Peyer's patch (tissue), 4 donors: ENCODE measurements around the gene RYR1. TPM values are rescaled to one million over a fixed set of nuclear protein-coding genes. Genes with fewer than 3 reads are reported as not detected.

Experiments
- DNase-seq, 3 donors: peaks; one replicate each; pipeline ENCODE4 v3.0.0-alpha.2; 2017 to 2019
- H3K27ac ChIP-seq, 4 donors: fragments of 200-600 bp; sonication (generic); one replicate each; pipeline ENCODE4 v1.5.1; 2016 to 2019
- H3K27me3 ChIP-seq, 2 donors: fragments of 200-600 bp; sonication (generic); one replicate each; pipeline ENCODE4 v1.5.1; 2019
- H3K36me3 ChIP-seq, 3 donors: fragments of 200-600 bp; sonication (generic); one replicate each; pipeline ENCODE4 v1.5.1; 2016 to 2019
- H3K4me1 ChIP-seq, 4 donors: fragments of 200-600 bp; sonication (generic); one replicate each; pipeline ENCODE4 v1.5.1; 2016 to 2019
- H3K4me3 ChIP-seq, 4 donors: fragments of 200-600 bp; sonication (generic); 1 replicate in 3 of 4; 2 replicates in 1 of 4; pipeline ENCODE4 v1.5.1; 2016 to 2019; ENCODE audit warnings: mild to moderate bottlenecking in 1 of 4
- H3K9me3 ChIP-seq, 4 donors: fragments of 200-600 bp; sonication (generic); one replicate each; pipeline ENCODE4 v1.5.1; 2016 to 2019; ENCODE audit warnings: mild to moderate bottlenecking in 1 of 4
- CTCF ChIP-seq, 6 experiments: fragments of 450-650 bp in 4 of 6; fragments of 200-600 bp in 2 of 6; sonication (generic) in 1 of 6; IDR thresholded peaks; one replicate each; pipeline ENCODE4 v1.5.1; 2017 to 2019; ENCODE audit warnings: antibody characterized with exemption in 6 of 6, mild to moderate bottlenecking in 3 of 6, moderate library complexity in 1 of 6
- POLR2A ChIP-seq, 2 donors: fragments of 450-650 bp; IDR thresholded peaks; one replicate each; pipeline ENCODE4 v1.5.1; 2017; ENCODE audit warnings: antibody characterized with exemption in 2 of 2, mild to moderate bottlenecking in 2 of 2, moderate library complexity in 2 of 2
- total RNA-seq, 4 donors: library from RNA; depleted of rRNA; stranded (reverse); fragments of >200 nt; gene quantifications; one replicate each; pipeline ENCODE4 v1.1.0, GENCODE V29; 2016

RYR1 gene
- total RNA-seq, 4 donors from 2014 or later, result 0.35 to 4.6 (median 3.4) TPM

- TF ChIP-seq POLR2A (IDR thresholded peaks at IDR 0.05) (no peak), CTCF (IDR thresholded peaks at IDR 0.05) (no peak)
- Histone ChIP-seq H3K27ac (no peak overlapping the region), H3K9me3 (no peaks in the 10 kb centered on the region), H3K36me3 (peaks cover 0 to under 1% (median 0%) of the 10 kb centered on the region in 3 donors), H3K27me3 (no peaks in the 10 kb centered on the region), H3K4me3 (no peak overlapping the region), H3K4me1 (peaks cover 0 to 18% (median 4%) of the 10 kb centered on the region in 4 donors)
- no peak for DNase-seq
These were observed 181.6 kb downstream of the RYR1 start for GRCh38 chr19:38615007-38615581.

GRCh38 chr19:38616265-38616664 lies 182.8 kb downstream of the RYR1 start:
- no peak for TF ChIP-seq POLR2A (IDR thresholded peaks at IDR 0.05)
- peaks cover 0 to 12% (median 4%) of the 10 kb centered on the region in 3 donors for H3K36me3 ChIP-seq
- no peaks in the 10 kb centered on the region for H3K9me3 ChIP-seq
- no peaks in the 10 kb centered on the region for H3K27me3 ChIP-seq
- H3K27ac ChIP-seq, result peak overlapping the region in 2 of 4 donors; percentile 70 to 98
- peak overlapping the region in 3 of 4 donors; percentile 13 to 89 (median 72) for H3K4me3 ChIP-seq
- no peak for DNase-seq
- peaks cover 0 to 21% (median 6%) of the 10 kb centered on the region in 4 donors for H3K4me1 ChIP-seq

- peak in 1 of 3 donors; percentile 44 for DNase-seq
- Histone ChIP-seq H3K4me1 (peaks cover 0 to 21% (median 6%) of the 10 kb centered on the region in 4 donors), H3K27ac (peak overlapping the region; percentile 52 to 98 (median 70)), H3K4me3 (peak overlapping the region; percentile 64 to 89 (median 74)), H3K36me3 (peaks cover 0 to 22% (median 4%) of the 10 kb centered on the region in 3 donors), H3K27me3 (no peaks in the 10 kb centered on the region), H3K9me3 (no peaks in the 10 kb centered on the region)
- TF ChIP-seq CTCF (IDR thresholded peaks at IDR 0.05) (no peak), POLR2A (IDR thresholded peaks at IDR 0.05) (no peak)
These were observed 183.8 kb downstream of the RYR1 start for GRCh38 chr19:38617283-38617763.

GRCh38 chr19:38617764-38618589 lies 184.5 kb downstream of the RYR1 start, which contains the start of gene MAP4K1:
Gene MAP4K1 (minus strand): TSS chr19:38617953. CDS start chr19:38617895, 58 bp downstream.
- Histone ChIP-seq H3K9me3 (no peaks in the 10 kb centered on the region), H3K4me1 (peaks cover 0 to 21% (median 6%) of the 10 kb centered on the region in 4 donors), H3K27me3 (no peaks in the 10 kb centered on the region), H3K4me3 (peak within 1 kb of the TSS; percentile 64 to 89 (median 74)), H3K36me3 (peaks cover 0 to 28% (median 4%) of the 10 kb centered on the region in 3 donors), H3K27ac (peak within 1 kb of the TSS; percentile 70 to 98 (median 76))
- TF ChIP-seq CTCF (IDR thresholded peaks at IDR 0.05) (no peak), POLR2A (IDR thresholded peaks at IDR 0.05) (no peak)
- DNase-seq, result peak; percentile 65 to 95 (median 95)

GRCh38 chr19:38618590-38619360 lies 185.3 kb downstream of the RYR1 start, which contains the start of gene EIF3K:
Gene EIF3K (plus strand): TSS chr19:38619188. CDS start chr19:38619269, 81 bp downstream.
- Histone ChIP-seq H3K27me3 (no peaks in the 10 kb centered on the region), H3K36me3 (peaks cover 0 to 34% (median 4%) of the 10 kb centered on the region in 3 donors), H3K27ac (peak within 1 kb of the TSS; percentile 82 to 98 (median 84)), H3K9me3 (no peaks in the 10 kb centered on the region), H3K4me3 (peak within 1 kb of the TSS; percentile 64 to 89 (median 74)), H3K4me1 (peaks cover 0 to 21% (median 6%) of the 10 kb centered on the region in 4 donors)
- TF ChIP-seq CTCF (IDR thresholded peaks at IDR 0.05), result peak in 1 of 6 experiments; percentile 0
- TF ChIP-seq POLR2A (IDR thresholded peaks at IDR 0.05), result peak; percentile 71 to 76
- DNase-seq, result peak; percentile 98 to 100 (median 100)
